Fibroblast of the aortic adventitia (primary cell): Measurements from ENCODE around the gene MEG3. TPM values are rescaled to one million over a fixed set of nuclear protein-coding genes. Genes with fewer than 3 reads are reported as not detected.

Source experiments
- DNase-seq: peaks from one replicate; pipeline ENCODE4 v3.0.0-alpha.2; 2010; ENCODE audit warnings: low read depth
- H3K4me3 ChIP-seq: 2 replicates; pipeline ENCODE4 v1.5.1; 2011; ENCODE audit warnings: low read depth, mild to moderate bottlenecking, control low read depth, low read length, moderate library complexity
- total RNA-seq: library from RNA; depleted of rRNA; stranded (reverse); fragments of >200 nt; gene quantifications from 2 replicates; pipeline ENCODE4 v1.2.3, GENCODE V29; 2012; ENCODE audit warnings: low replicate concordance
- TF ChIP-seq, protein P1 (sequence below): IDR thresholded peaks from 2 replicates; pipeline ENCODE4 v1.5.1; 2011; ENCODE audit warnings: mild to moderate bottlenecking, low read length, control low read depth, inconsistent platforms; ENCODE audit not compliant: insufficient read depth

Gene MEG3
- total RNA-seq, 1 donor: 155 TPM

DNA sequence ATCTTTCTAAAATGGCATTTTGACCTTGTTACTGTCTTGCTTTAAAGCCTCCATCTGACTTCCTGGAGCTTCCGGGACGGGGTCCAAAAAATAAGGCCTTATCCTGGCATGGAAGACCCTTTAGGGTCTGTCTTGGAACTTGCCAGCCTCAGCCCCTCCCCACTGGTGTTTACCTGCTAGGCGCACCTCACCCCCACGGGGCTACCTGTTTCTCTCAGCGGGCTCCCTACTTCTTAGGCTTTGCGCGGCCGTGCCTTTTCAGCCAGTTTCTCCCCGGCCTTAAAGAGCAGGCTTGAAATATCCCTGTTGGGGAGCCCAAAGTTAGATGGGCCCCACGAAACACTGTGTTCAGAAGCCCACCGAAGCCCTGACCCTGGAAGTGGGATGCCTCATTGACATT lies 72.5 kb downstream of the MEG3 start:
- TF ChIP-seq, protein P1, sequence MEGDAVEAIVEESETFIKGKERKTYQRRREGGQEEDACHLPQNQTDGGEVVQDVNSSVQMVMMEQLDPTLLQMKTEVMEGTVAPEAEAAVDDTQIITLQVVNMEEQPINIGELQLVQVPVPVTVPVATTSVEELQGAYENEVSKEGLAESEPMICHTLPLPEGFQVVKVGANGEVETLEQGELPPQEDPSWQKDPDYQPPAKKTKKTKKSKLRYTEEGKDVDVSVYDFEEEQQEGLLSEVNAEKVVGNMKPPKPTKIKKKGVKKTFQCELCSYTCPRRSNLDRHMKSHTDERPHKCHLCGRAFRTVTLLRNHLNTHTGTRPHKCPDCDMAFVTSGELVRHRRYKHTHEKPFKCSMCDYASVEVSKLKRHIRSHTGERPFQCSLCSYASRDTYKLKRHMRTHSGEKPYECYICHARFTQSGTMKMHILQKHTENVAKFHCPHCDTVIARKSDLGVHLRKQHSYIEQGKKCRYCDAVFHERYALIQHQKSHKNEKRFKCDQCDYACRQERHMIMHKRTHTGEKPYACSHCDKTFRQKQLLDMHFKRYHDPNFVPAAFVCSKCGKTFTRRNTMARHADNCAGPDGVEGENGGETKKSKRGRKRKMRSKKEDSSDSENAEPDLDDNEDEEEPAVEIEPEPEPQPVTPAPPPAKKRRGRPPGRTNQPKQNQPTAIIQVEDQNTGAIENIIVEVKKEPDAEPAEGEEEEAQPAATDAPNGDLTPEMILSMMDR: no peak
- no peak overlapping the region for H3K4me3 ChIP-seq
- no peak for DNase-seq

DNA sequence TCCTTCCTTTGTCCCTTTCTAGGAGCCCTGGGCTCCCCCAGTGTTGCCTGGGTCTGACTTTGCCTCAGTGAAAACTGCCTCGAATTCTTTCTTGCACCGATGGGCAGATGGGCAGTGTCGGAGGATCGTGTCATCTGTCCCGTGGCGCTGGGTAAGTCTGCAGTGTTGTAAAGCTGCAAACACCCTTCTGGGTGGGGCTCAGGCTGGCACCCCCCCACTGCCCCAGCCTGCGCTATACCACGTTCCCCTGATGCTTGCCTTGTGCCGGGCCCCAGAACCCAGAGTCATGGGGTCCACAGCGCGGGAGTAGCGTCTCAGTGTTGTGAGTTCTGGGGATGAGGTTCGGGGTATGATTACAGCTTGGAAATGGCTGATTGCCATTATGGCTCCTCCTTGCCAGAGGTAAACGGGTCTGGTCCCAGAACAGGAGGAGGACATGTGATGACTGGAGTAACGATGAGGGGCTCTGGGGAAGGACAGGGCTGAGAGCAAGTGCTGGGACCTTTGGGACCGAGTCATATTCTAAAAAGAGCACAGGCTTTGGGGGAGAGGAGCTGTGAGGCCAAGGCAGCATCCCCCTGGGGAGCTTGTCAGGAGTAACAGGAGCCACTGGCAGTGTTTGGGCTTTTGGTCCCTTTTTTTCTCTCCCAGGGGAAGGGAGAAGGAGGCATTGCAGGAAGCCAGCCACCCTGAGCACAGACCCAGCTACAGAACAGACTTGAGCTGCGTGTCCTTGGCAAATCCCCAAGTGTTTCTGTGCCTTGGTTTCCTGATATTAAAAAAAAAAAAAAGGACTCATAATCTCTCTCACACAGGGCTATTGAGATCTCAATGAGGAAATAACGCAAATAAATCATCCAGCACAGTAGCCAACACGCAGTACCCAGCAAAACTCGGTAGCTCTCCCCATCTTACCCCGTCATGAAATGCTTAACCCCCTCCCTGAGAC lies 73.3 kb downstream of the MEG3 start:
- TF ChIP-seq, protein P1: no peak
- no peak for DNase-seq
- no peak overlapping the region for H3K4me3 ChIP-seq

DNA sequence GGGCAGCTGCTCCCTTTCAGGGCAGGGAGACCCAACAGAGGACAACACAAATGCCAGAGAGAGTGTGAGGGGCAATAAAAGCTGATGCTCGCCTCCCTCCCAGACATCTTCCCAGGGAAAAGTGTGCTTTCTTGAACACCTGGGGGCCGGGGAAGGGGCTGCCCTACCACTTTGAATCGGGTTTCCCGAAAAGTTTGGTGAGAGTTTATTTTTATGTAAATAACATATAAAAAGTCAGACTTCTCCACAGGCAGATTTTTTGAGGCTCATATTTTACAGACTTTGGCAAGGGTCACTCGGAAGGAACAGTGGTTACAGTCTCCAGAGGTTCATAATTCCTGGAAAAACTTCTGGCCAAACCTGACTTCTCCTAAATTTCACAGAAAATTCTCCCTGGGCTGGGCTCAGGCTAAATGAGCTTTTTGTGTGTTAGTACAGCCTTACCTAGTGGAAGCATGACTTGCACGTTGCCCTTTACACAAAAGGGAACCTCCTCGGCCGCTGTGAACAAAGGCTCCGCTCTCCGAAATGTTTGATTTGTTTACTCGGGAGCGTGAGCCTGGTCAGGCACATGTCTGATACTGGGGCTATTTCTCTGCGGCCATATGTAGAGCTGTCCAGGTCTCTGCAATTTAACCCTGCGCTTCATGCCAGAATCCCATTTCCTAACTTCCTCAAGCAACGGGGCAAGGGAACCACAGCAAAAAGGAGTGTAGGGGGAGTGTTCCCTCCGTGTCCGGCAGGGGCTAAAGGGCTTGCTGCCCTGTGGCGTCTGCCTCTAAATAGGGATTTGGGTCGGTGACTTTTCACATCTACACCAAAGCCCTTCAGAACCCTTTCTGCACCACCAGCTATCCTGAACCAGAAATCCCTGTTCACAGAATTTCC lies 74.2 kb downstream of the MEG3 start:
- no peak for DNase-seq
- TF ChIP-seq, protein P1: no peak

DNA sequence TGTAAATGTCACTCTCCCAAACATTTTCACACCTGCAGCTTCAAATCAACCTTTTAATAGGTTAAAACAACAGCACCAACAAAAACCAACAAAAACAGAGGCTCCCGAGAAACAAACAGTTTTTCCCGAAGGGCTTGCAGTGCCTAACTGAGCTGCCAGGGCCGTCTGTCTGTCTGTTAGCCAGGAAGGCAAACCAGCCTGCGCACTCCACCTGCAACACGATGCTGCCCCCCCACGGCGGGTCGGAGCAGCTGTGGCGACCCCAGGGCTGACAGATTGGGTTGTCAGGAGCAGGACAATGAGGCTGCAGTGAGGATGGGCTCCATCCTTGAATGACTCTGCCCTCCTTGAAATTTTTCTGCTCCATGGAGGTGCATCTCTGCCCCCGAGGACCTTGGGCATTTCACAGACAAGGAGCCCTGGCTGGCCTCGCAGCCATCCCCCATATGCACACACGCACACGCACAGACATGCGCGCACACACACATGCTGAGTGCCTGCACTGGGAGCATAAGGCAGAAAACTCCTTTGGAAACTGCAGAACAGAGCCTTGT lies 75.0 kb downstream of the MEG3 start:
- H3K4me3 ChIP-seq: no peak overlapping the region
- TF ChIP-seq, protein P1: peak; percentile 4
- no peak for DNase-seq

More for the DNA sequence above, 74.2 kb downstream of the MEG3 start:
- H3K4me3 ChIP-seq: no peak overlapping the region

DNA sequence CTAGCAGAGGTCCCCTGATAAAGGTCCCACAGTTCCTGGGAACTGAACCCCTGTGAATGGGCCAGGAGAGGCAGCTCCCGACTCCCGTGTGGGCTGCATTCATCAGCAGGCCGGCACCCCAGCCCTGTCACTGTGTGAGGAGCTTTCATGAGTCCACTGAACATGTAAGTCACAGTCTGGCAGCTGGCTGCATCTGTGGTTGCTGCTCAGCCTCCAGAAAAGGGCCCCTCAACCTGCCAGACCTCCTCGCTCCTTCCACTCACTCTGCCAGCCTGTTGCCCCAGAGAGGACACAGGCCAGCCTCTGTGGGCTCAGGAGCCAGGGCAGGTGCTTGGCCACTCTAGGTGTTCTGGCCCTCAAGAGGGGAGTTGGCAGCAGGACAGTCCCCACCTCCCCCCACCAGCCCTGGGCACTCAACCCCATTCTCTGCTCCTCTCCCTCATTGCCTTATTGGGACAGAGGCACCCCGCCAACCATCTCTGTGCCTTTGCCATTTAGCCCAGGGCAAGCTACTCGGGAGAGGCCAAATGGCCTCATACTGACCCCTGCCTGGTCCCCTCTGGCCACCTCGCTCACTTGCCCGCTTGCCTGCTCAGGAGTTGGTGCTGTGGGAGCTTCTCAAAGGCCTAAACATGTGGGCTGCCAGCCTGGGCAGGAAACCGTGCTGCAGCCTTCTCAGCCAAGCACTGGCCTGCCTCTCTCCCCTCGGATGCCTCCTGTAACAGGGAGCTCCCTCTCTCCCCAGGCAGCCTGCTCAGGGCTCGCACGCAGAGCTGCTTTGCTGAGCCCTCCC lies 75.7 kb downstream of the MEG3 start:
- DNase-seq: no peak
- TF ChIP-seq, protein P1: no peak
- H3K4me3 ChIP-seq: no peak overlapping the region
